Measurements from ENCODE around the gene KDM8. TPM values are rescaled to one million over a fixed set of nuclear protein-coding genes. Genes with fewer than 3 reads are reported as not detected.

KDM8 gene
- total and polyA plus RNA-seq, 7 donors: 2.5 to 6.8 (median 5.1) TPM

DNA sequence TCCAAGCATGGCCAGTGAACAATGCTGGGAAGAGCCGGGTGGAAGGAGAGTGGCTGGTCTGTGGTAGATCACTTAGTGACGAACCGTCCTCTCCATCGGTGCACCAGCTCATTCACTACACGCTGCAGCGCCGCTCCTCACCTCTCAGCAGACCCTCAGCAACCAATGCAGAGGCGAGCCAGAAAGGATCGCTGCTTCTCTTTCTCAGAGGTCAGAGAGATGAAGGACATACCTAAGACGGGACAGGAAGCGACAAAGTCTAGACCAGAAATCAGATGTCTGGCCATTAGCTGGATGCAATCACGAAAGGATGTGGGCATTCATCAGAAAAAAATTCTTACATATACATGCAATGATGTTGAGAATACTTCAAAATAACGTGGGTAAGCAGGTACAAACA is 38.3 kb downstream of the KDM8 start:
- DNase-seq: peak; percentile 60
- WGBS, 2 donors: 62 to 74% methylated on average over 13 of the region's 13 CpGs
- Histone ChIP-seq H3K27me3 (no peaks in the 10 kb centered on the region), H3K9me3 (no peaks in the 10 kb centered on the region), H3K27ac (peak overlapping the region; percentile 75 to 86 (median 84)), H3K4me1 (peaks cover 0 to 75% (median 62%) of the 10 kb centered on the region in 4 donors), H3K4me3 (no peak overlapping the region), H3K36me3 (no peaks in the 10 kb centered on the region)
- TF ChIP-seq POLR2A (IDR thresholded peaks at IDR 0.05) (no peak), POLR2AphosphoS5 (IDR thresholded peaks at IDR 0.05) (no peak), EP300 (IDR thresholded peaks at IDR 0.05) (no peak)
- TF ChIP-seq, protein P1, sequence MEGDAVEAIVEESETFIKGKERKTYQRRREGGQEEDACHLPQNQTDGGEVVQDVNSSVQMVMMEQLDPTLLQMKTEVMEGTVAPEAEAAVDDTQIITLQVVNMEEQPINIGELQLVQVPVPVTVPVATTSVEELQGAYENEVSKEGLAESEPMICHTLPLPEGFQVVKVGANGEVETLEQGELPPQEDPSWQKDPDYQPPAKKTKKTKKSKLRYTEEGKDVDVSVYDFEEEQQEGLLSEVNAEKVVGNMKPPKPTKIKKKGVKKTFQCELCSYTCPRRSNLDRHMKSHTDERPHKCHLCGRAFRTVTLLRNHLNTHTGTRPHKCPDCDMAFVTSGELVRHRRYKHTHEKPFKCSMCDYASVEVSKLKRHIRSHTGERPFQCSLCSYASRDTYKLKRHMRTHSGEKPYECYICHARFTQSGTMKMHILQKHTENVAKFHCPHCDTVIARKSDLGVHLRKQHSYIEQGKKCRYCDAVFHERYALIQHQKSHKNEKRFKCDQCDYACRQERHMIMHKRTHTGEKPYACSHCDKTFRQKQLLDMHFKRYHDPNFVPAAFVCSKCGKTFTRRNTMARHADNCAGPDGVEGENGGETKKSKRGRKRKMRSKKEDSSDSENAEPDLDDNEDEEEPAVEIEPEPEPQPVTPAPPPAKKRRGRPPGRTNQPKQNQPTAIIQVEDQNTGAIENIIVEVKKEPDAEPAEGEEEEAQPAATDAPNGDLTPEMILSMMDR (IDR thresholded peaks at IDR 0.05): no peak
- intact Hi-C loops (cut with DNase I): loop anchor here (2.0 to 5.0 kb wide), 2 partner anchors 73 to 96 kb away; no protein-coding TSS in a partner anchor

DNA sequence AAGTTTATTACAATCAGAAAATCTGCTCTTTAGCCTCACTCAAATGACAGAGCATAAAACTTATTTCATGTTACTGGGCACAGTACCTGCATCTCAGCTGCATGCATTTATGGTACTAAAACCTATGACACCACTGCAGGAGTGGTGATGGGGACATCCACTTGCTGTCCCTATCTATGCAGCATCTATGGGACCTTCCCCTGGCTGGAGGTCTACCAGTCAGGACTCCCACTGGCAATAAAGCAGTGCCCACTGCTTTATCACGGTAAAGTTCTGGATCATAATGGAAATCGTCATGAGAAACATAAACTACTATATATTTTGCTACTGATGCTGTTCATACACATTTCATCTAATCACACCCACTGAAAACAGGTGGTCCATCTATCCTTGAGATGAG is 39.1 kb downstream of the KDM8 start:
- DNase-seq: peak; percentile 24
- Histone ChIP-seq H3K27me3 (no peaks in the 10 kb centered on the region), H3K4me3 (peak overlapping the region in 3 of 4 donors; percentile 24 to 39 (median 29)), H3K9me3 (no peaks in the 10 kb centered on the region), H3K36me3 (no peaks in the 10 kb centered on the region), H3K4me1 (peaks cover 0 to 75% (median 64%) of the 10 kb centered on the region in 4 donors), H3K27ac (peak overlapping the region; percentile 75 to 86 (median 84))
- intact Hi-C loops (cut with DNase I): loop anchor here (2.0 to 5.0 kb wide), 2 partner anchors 72 to 95 kb away; no protein-coding TSS in a partner anchor
- TF ChIP-seq POLR2AphosphoS5 (IDR thresholded peaks at IDR 0.05) (no peak), EP300 (IDR thresholded peaks at IDR 0.05) (no peak), POLR2A (IDR thresholded peaks at IDR 0.05) (no peak)
- TF ChIP-seq, protein P1 (IDR thresholded peaks at IDR 0.05): no peak
- 23 to 67% methylated on average over 2 of the region's 2 CpGs for WGBS, 2 donors

DNA sequence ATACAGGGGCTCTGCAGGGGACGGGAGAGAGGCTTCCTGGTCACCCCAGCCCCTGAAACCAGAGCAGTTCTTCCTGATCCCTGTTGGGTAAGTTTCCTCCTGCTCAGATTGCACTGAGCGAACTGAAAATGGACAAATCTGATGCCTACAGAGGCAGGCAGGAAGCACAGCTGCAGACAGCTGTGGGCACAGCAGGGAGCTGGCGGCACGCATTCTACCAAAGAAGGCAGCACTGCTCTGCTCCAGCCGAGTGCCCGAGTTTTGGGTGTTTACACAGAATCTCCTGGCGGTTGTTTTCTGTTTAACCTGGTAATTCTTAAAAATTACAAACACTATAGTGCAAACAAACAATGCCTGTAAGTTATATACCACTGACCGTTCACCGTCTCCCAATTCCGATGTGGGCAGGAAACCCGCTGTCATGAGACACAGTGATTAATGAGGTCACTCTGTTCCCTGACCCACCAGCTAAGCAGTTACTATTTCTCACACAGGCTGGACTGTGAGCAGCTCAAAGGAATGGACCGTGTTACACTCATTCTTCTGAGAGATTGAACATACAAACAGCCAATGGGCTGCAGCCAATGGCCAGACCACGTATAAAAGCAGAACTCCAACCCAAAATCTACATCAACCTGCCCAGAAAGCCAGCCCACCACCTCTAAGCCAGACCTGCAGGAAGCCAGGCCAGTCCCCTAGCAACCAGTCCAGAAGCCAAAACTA is 39.7 kb downstream of the KDM8 start:
- 26 to 35% methylated on average over 13 of the region's 13 CpGs for WGBS, 2 donors
- TF ChIP-seq, protein P1 (IDR thresholded peaks at IDR 0.05): peak in 1 of 4 experiments; percentile 16
- TF ChIP-seq EP300 (IDR thresholded peaks at IDR 0.05): peak in 1 of 4 donors; percentile 19
- TF ChIP-seq POLR2A (IDR thresholded peaks at IDR 0.05): peak in 1 of 2 donors; percentile 20
- TF ChIP-seq POLR2AphosphoS5 (IDR thresholded peaks at IDR 0.05): peak; percentile 30 to 65 (median 58)
- no peaks in the 10 kb centered on the region for H3K27me3 ChIP-seq
- intact Hi-C loops (cut with DNase I): loop anchor here (2.0 to 5.0 kb wide), 2 partner anchors 72 to 94 kb away; no protein-coding TSS in a partner anchor
- peak overlapping the region; percentile 75 to 86 (median 84) for H3K27ac ChIP-seq
- H3K4me1 ChIP-seq: peaks cover 0 to 75% (median 62%) of the 10 kb centered on the region in 4 donors
- DNase-seq: peak; percentile 73
- no peaks in the 10 kb centered on the region for H3K9me3 ChIP-seq
- H3K4me3 ChIP-seq: peak overlapping the region; percentile 6 to 39 (median 26)
- H3K36me3 ChIP-seq: no peaks in the 10 kb centered on the region

DNA sequence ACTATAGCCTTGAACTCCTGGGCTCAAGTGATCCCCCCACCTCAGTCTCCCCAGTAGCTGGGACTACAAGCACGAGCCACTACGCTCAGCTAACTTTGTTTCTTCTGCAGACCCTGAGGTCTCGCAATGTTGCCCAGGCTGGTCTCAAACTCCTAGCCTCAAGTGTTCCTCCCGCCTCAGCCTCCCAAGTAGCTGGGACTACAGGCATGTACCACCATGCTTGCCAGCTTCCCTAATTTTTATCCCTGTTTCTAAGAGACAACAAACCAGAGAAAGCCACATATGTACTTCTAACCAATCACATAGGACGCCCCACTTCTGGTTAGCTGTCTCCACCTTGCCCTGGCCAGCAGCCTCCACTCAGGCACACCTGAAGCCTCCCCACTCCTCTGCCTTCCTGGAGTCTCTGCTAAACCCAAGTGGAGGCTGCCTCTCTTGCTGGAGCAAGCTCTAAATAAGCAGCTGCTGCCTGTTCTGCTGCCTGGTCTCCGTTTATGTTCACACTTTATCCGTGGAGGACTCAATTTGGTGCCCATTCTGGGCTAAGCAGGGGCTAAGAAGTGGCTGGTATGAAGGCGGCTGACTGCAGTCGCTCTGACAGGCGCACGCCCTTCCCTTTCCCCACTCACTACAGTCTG is 40.5 kb downstream of the KDM8 start:
- H3K9me3 ChIP-seq: no peaks in the 10 kb centered on the region
- peak overlapping the region; percentile 75 to 86 (median 84) for H3K27ac ChIP-seq
- 92% methylated on average over 11 of the region's 11 CpGs for WGBS, 2 donors
- H3K4me3 ChIP-seq: no peak overlapping the region
- DNase-seq: peak; percentile 55
- no peaks in the 10 kb centered on the region for H3K27me3 ChIP-seq
- TF ChIP-seq POLR2AphosphoS5 (IDR thresholded peaks at IDR 0.05): no peak
- TF ChIP-seq, protein P1 (IDR thresholded peaks at IDR 0.05): no peak
- TF ChIP-seq POLR2A (IDR thresholded peaks at IDR 0.05): no peak
- TF ChIP-seq EP300 (IDR thresholded peaks at IDR 0.05): no peak
- intact Hi-C loops (cut with DNase I): loop anchor here (2.0 to 5.0 kb wide), 2 partner anchors 71 to 93 kb away; no protein-coding TSS in a partner anchor
- H3K36me3 ChIP-seq: no peaks in the 10 kb centered on the region
- H3K4me1 ChIP-seq: peaks cover 0 to 75% (median 62%) of the 10 kb centered on the region in 4 donors

Data from sigmoid colon (tissue), 7 donors.